Left ventricle myocardium inferior (tissue), 1 donor: ENCODE data around the gene DSC3. TPM values are rescaled to one million over a fixed set of nuclear protein-coding genes. Genes with fewer than 3 reads are reported as not detected.

Source experiments
- DNase-seq: peaks from one replicate; pipeline ENCODE4 v3.0.0-alpha.2; 2020
- H3K27ac ChIP-seq: fragments of 200-600 bp; replicated peaks from 2 replicates; pipeline ENCODE4 v1.8.0; 2021
- H3K27me3 ChIP-seq: fragments of 200-600 bp; 2 replicates; pipeline ENCODE4 v1.8.0; 2021; ENCODE audit warnings: low read depth
- H3K36me3 ChIP-seq: fragments of 200-600 bp; 2 replicates; pipeline ENCODE4 v1.8.0; 2021
- H3K4me1 ChIP-seq: fragments of 200-600 bp; 2 replicates; pipeline ENCODE4 v1.8.0; 2021
- H3K4me3 ChIP-seq: fragments of 200-600 bp; 2 replicates; pipeline ENCODE4 v1.8.0; 2021; ENCODE audit warnings: mild to moderate bottlenecking, moderate library complexity
- H3K9me3 ChIP-seq: fragments of 200-600 bp; replicated peaks from 2 replicates; pipeline ENCODE4 v1.8.0; 2021
- CTCF ChIP-seq: fragments of 200-600 bp; IDR thresholded peaks from 2 replicates; pipeline ENCODE4 v1.8.0; 2021; ENCODE audit warnings: antibody characterized with exemption, mild to moderate bottlenecking, borderline replicate concordance
- intact Hi-C: fragments of 100-400 bp; cut with micrococcal nuclease; formaldehyde crosslinking; loops from one replicate; pipeline ENCODE4 v1.11.0; 2022
- total RNA-seq: library from RNA; stranded (reverse); fragmentation: NEBNext Ultra II Directional; extraction: Animal tissue kit (Norgen Biotek cat#: 25700); gene quantifications from one replicate; pipeline ENCODE4 v1.2.1, GENCODE V29; 2021
- donor health status: DM: no; HTN: yes; CAD: no; lungs with severe emphysema.

Gene DSC3
- total RNA-seq, 1 donor from 2014 or later = not detected

GRCh38 chr18:31072175-31072574 lies 29.6 kb upstream of the DSC3 start:
- H3K27me3 ChIP-seq = no peaks in the 10 kb centered on the region
- H3K4me1 ChIP-seq = no peaks in the 10 kb centered on the region
- H3K4me3 ChIP-seq = no peak overlapping the region
- intact Hi-C loops = loop anchor here (10.0 kb wide), 1 partner anchor 57 kb away; no protein-coding TSS in a partner anchor
- H3K9me3 ChIP-seq = peaks cover 6% of the 10 kb centered on the region
- peaks cover 42% of the 10 kb centered on the region for H3K36me3 ChIP-seq
- no peak for TF ChIP-seq CTCF
- DNase-seq = no peak
- no peak overlapping the region for H3K27ac ChIP-seq

GRCh38 chr18:31070206-31070605 lies 27.7 kb upstream of the DSC3 start:
- H3K36me3 ChIP-seq = peaks cover 39% of the 10 kb centered on the region
- H3K9me3 ChIP-seq = no peaks in the 10 kb centered on the region
- H3K4me3 ChIP-seq = no peak overlapping the region
- no peak for DNase-seq
- TF ChIP-seq CTCF = no peak
- H3K27ac ChIP-seq = no peak overlapping the region
- intact Hi-C loops = loop anchor here (10.0 kb wide), 1 partner anchor 55 kb away; no protein-coding TSS in a partner anchor
- no peaks in the 10 kb centered on the region for H3K4me1 ChIP-seq
- H3K27me3 ChIP-seq = no peaks in the 10 kb centered on the region

- H3K36me3 ChIP-seq = peaks cover 28% of the 10 kb centered on the region
- no peak for TF ChIP-seq CTCF
- H3K4me1 ChIP-seq = no peaks in the 10 kb centered on the region
- H3K27me3 ChIP-seq = no peaks in the 10 kb centered on the region
- no peak for DNase-seq
- intact Hi-C loops = no loop called here
- no peak overlapping the region for H3K27ac ChIP-seq
- no peak overlapping the region for H3K4me3 ChIP-seq
- no peaks in the 10 kb centered on the region for H3K9me3 ChIP-seq
Measured at GRCh38 chr18:31066266-31066665, 23.7 kb upstream of the DSC3 start.

GRCh38 chr18:31065036-31065773 lies 22.7 kb upstream of the DSC3 start:
- Histone ChIP-seq H3K27me3 (no peaks in the 10 kb centered on the region), H3K36me3 (peaks cover 17% of the 10 kb centered on the region), H3K27ac (no peak overlapping the region), H3K9me3 (no peaks in the 10 kb centered on the region), H3K4me3 (no peak overlapping the region), H3K4me1 (no peaks in the 10 kb centered on the region)
- DNase-seq = no peak
- TF ChIP-seq CTCF = no peak
- intact Hi-C loops = no loop called here

- Histone ChIP-seq H3K9me3 (no peaks in the 10 kb centered on the region), H3K4me1 (no peaks in the 10 kb centered on the region), H3K36me3 (peaks cover 12% of the 10 kb centered on the region), H3K4me3 (no peak overlapping the region), H3K27me3 (no peaks in the 10 kb centered on the region), H3K27ac (no peak overlapping the region)
- no peak for TF ChIP-seq CTCF
- no peak for DNase-seq
- intact Hi-C loops = no loop called here
Measured at GRCh38 chr18:31064130-31064529, 21.6 kb upstream of the DSC3 start.
